Muscle of arm (tissue), 12 donors: ENCODE data around the gene GLYATL1. TPM values are rescaled to one million over a fixed set of nuclear protein-coding genes. Genes with fewer than 3 reads are reported as not detected.

ENCODE experiments used
- DNase-seq: peaks from one replicate; pipeline ENCODE4 v3.0.0-alpha.2; 2013
- polyA plus RNA-seq, 12 donors: library from polyadenylated mRNA; unstranded; fragments of 120-200 nt; gene quantifications; one replicate each; pipeline ENCODE4 v1.2.1, GENCODE V29; 2013; ENCODE audit not compliant: insufficient read length in 12 of 12

The GLYATL1 gene
- polyA plus RNA-seq, 12 donors: 0.35 to 1.7 (median 0.74) TPM; not detected in 2

- DNase-seq: no peak
Observed at GRCh38 chr11:58926251-58926650, 13.0 kb upstream of the GLYATL1 start.

DNA sequence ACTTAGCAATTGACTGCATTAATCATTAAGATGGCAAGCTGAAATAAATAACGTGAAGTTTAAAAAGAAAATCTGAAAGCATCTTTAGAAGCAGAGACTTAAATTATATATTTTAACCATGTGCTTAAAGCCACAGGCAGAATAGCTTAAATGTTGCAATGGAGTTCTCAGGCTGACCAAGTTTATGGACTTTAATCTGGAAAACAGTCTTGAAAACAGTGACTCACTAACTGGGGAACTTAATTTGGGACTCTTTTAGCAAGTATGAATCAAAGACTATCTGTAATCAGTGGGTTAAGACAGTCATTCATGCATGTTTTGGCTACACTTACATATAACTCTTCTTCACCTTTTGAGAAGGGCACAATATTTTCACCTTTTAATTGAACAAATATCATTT lies 12.6 kb upstream of the GLYATL1 start:
- DNase-seq: no peak

GRCh38 chr11:58927393-58928106 lies 11.7 kb upstream of the GLYATL1 start:
- DNase-seq: peak; percentile 23

- no peak for DNase-seq
Observed at GRCh38 chr11:58928107-58928499, 11.2 kb upstream of the GLYATL1 start.

- DNase-seq: no peak
Observed at GRCh38 chr11:58928691-58929090, 10.6 kb upstream of the GLYATL1 start.

DNA sequence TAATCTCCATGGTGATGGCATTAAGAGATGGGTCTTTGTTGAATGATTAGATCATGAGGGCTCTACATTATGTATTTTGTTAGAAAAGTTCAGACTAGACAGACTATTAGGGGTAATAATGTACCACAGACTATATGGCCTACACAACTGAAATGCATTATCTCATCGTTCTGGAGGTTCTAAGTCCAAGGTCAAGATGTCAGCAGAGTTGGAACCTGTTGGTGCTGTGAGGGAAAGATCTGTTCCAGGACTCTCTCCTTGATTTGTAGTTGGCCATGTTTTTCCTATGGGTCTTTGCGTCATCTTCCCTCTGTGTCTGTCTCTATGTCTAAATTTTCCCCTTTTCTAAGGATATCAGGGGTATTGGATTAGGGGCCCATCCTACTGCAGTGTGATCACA lies 8.4 kb upstream of the GLYATL1 start:
- no peak for DNase-seq

- no peak for DNase-seq
Observed at GRCh38 chr11:58933661-58934060, 5.6 kb upstream of the GLYATL1 start.

DNA sequence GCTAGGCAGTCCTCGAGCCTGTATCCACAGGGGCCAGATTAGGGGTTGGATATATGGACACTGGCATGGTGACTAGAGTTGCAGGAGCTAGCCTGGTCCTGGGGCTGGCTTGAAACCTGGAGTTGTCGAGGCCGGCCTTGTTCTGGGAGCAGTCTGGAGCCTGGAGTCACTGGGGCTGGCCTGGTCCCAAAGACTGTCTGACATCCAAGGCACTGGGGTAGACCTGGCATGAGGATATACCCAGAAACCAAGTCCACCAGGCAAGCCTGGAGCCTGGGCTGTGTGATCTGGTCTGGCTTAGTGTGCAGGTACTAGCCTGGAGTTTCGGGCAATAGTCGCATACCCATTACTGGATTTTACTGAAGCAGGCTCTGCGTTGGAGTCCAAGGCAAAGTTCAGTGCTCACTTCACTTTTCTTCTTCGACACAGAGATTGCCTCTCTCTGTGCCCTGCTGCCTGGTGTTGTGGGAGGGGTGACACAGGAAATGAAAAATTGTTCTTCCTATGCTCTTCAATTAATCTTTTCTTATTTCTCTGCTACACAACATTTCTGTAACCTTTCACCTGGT lies 4.3 kb upstream of the GLYATL1 start:
- no peak for DNase-seq

GRCh38 chr11:58938398-58938797 lies 890 bp upstream of the GLYATL1 start:
- no peak for DNase-seq

DNA sequence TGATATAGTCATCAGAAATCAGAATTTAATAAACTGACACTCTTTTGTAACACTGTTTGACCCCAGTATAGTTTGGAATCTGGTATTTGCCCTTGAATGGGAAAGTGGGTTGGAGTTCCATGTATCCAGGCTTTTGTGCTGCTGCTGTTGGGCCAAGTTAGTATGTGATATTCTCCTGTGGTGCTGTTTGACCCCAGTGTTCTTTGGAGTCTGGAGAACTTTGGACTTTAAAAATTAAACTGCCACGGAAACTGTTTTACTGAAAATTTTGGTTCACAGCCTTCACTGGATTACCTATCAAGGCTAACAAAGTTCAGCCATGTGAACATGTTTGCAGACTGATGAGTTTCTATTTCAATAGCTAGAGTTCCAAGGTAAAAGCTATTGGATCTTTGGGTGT lies 740 bp downstream of the GLYATL1 start:
- no peak for DNase-seq

DNA sequence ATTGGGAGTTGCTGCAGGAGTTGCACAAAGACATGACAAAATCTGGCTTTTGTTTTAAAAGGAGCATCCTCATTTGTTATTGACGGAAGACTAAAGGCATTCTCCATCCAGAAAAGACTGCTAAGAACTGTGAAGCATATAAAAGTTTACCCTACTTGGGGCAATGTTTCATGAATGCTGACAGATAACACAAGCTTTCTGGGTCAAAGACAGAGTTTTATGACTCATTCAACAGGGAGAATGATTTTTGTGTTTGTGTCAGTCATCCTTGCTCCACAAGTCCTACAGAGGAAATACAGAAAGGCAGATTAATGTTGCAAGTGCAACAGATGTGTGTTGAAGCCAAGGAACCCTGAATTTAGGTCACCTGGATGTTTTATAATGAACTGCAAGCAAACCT lies 2.5 kb downstream of the GLYATL1 start:
- no peak for DNase-seq

DNA sequence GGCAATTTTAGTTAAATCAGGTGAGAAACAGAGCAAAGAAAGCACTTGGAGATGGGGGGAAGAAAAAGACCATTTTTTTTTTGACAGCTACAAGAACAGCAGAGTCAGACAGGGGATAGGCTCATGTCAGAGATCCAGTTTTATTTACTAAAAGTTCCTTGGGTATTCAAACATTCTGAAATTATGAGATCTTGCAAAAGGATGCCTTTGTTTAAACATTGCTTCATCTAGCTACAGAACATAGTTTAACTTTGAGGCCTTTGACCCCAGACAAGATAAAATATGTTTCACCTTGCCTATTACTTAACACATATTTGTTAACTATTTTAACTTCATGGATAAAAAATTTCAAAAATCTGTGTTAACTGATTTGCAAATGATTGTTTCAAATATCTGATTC lies 6.4 kb downstream of the GLYATL1 start:
- no peak for DNase-seq

GRCh38 chr11:58949184-58949583 lies 9.9 kb downstream of the GLYATL1 start:
- DNase-seq: no peak

- no peak for DNase-seq
Observed at GRCh38 chr11:58957922-58958321, 18.6 kb downstream of the GLYATL1 start.

DNA sequence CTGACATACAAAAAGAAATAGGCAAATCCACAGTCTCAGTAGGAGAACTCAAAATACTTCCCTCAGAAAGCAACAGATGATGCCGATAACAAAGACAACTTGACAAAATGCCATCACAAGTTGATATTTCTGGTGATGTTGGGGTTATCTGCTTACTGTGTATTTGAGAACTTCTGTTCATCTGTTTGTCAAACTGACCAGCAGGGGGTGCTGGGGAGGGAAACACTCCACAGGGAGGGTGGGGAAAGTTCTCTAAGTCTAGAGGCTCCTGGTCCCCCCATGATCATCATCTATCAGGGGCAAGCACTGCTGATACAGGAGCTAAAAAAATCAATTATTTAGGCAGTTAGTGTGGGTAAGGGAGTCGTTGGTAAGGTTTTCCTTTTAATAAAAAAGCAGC lies 19.2 kb downstream of the GLYATL1 start:
- no peak for DNase-seq

GRCh38 chr11:58963551-58964104 lies 24.3 kb downstream of the GLYATL1 start:
- DNase-seq: no peak

DNA sequence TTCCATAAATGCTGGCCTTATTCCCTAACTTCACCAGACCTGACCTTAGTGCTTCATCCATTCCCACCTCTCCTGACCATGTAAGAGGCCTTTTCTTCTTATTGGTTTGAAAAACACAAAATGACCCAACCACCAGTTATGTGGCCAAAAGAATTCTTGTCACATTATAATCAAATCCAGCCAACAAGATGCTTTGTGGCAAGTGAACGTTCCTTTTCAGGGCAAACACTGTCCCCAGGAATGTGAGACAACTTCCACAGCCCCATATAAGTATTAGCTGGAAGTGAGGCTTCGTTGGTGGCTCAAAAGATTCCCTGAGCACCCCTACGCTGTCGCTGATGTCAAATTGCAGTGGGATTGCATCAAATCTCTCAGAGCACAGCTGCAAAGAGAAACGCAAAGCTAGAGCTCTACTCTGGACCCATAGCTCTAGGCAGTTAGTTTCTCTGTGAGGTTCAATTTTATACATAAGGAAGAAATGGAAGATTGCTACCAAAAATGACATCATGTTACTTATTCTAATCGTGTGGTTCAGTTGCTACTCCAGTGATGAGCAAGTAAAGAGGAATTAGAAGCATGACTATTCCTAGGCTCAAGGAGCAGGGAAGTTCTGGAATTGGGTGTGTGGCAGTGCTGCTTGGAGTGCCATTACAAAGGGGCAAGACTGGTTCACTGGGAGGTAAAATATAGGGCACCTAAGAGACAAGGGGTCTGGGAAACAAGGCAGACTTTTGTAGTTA lies 26.1 kb downstream of the GLYATL1 start:
- DNase-seq: no peak

GRCh38 chr11:58968251-58968711 lies 29.0 kb downstream of the GLYATL1 start:
- DNase-seq: no peak

GRCh38 chr11:58977470-58977869 lies 38.2 kb downstream of the GLYATL1 start:
- no peak for DNase-seq

- DNase-seq: no peak
Observed at GRCh38 chr11:58979222-58979621, 39.9 kb downstream of the GLYATL1 start.

DNA sequence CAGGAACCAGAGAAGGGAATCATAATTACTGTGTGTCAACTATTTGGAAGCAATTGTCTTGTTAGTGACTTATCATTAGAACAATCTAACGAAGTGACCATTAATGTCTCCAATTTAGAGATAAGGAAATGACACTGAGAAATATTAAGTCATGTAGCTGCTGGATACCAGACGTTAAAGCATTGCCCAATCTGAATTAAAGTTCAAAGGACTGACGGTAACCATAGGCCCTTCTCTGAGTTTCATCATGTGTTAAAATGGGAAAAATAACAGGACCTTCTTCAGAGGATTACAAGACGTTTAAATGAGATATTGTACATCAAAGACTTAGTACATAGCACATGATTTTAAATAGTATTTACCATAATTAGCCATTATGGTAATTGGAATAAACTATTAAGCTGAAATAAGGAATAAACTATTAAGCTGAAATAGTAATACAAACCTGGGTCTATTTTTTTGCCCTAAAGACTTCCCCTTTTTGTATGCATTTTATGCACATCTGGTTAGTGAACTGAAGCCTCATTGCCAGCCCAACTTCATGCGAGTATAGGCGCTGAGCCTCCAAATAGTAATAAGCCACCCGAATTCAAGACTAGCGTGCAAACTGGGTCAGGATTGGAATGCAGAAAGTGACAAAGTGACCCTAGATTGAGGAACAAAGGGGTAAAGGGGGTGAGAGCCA lies 41.0 kb downstream of the GLYATL1 start:
- DNase-seq: no peak

DNA sequence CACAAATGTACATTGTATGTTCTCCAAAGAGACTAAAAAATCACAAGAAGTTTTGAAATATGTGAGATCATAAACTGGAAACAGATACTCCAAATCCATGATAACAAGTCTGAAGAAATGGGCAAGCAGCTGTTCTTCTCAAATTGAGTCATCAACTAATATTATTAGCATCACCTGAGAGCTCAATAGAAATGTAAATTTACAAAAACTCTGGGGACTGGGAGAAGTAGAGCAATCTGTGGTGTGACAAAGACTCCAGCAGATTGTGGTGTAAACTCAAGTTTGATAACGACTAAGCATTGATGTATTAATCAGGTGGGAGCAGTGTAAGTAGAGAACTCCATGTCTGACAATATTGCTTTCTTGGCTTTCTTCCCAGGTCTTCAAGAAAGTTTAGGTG lies 53.2 kb downstream of the GLYATL1 start:
- DNase-seq: no peak
